Skeletal muscle tissue (tissue), 4 donors: ENCODE results near the gene USH2A. TPM values are rescaled to one million over a fixed set of nuclear protein-coding genes. Genes with fewer than 3 reads are reported as not detected.

Experiments used
- H3K27ac ChIP-seq: one replicate; pipeline ENCODE4 v1.7.0; 2013; ENCODE audit warnings: mild to moderate bottlenecking, low read depth, low read length, inconsistent platforms
- H3K27me3 ChIP-seq, 3 donors: one replicate each; pipeline ENCODE4 v1.7.0; 2013; ENCODE audit warnings: low read length in 3 of 3; ENCODE audit not compliant: control insufficient read depth in 3 of 3, insufficient read depth in 3 of 3
- H3K36me3 ChIP-seq, 3 donors: one replicate each; pipeline ENCODE4 v1.7.0; 2013; ENCODE audit warnings: low read length in 3 of 3; ENCODE audit not compliant: control insufficient read depth in 3 of 3, insufficient read depth in 3 of 3
- H3K4me1 ChIP-seq, 3 donors: one replicate each; pipeline ENCODE4 v1.7.0; 2013; ENCODE audit warnings: low read length in 3 of 3, mild to moderate bottlenecking in 3 of 3; ENCODE audit not compliant: control insufficient read depth in 3 of 3, insufficient read depth in 3 of 3
- H3K4me3 ChIP-seq, 3 donors: one replicate each; pipeline ENCODE4 v1.7.0; 2013; ENCODE audit warnings: low read length in 3 of 3
- H3K9ac ChIP-seq, 3 donors: one replicate each; pipeline ENCODE4 v1.7.0; 2013; ENCODE audit warnings: low read length in 3 of 3, mild to moderate bottlenecking in 3 of 3, moderate library complexity in 2 of 3, low read depth in 1 of 3
- H3K9me3 ChIP-seq, 3 donors: one replicate each; pipeline ENCODE4 v1.7.0; 2013; ENCODE audit warnings: low read length in 3 of 3; ENCODE audit not compliant: control insufficient read depth in 3 of 3
- total RNA-seq: library from RNA; depleted of rRNA; stranded (reverse); fragments of >200 nt; gene quantifications from one replicate; pipeline ENCODE4 v1.2.3, GENCODE V29; 2014
- donor health status: Osteomylitis.

The USH2A gene
- total RNA-seq, 1 donor from 2014 or later: 0.52 TPM

GRCh38 chr1:216076751-216077150, 346.5 kb downstream of the USH2A start:
- Histone ChIP-seq H3K4me3 (no peak overlapping the region), H3K9me3 (no peaks in the 10 kb centered on the region), H3K27me3 (no peaks in the 10 kb centered on the region), H3K9ac (no peak overlapping the region), H3K4me1 (no peaks in the 10 kb centered on the region), H3K27ac (no peak overlapping the region), H3K36me3 (no peaks in the 10 kb centered on the region)

- H3K36me3 ChIP-seq: no peaks in the 10 kb centered on the region
- H3K27ac ChIP-seq: no peak overlapping the region
- H3K27me3 ChIP-seq: no peaks in the 10 kb centered on the region
- no peaks in the 10 kb centered on the region for H3K4me1 ChIP-seq
- H3K4me3 ChIP-seq: no peak overlapping the region
- no peaks in the 10 kb centered on the region for H3K9me3 ChIP-seq
- no peak overlapping the region for H3K9ac ChIP-seq
Observed at GRCh38 chr1:216075339-216075738, 347.9 kb downstream of the USH2A start.

DNA sequence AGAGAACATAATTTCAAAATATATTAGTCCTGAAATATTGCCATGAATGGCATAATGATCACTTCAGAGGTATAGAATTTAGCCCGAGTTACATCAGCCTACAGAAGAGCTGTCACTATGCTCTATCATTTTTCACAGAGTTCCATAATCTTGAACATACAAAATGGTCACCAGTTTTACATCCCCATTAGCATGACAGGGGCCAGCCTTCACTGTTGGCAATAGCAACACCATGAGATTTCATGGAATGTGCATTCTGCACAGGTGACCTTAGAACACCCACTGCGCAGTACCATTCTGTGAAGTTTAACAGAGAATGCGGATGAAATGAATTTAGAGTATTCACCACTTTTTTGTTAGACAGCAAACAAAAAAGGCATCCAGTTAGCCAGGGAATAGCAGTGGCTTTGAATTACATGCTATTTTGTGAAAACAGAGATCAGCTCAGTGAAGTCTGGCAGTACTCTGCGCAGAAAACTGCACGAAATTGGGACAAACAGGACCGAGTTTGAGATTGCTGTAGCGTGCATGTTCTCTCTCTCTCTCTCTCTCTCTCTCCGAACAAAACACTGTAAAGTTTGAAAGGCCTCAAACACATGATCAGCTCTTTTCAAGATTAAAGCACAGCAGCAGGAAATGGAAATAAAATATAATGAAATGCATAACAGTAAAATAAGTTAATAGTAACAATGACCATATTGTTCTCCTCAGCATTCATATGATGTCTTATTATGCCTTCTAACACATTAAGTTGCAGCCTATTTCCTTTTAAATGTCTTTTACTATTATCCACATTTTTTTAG, 349.3 kb downstream of the USH2A start:
- H3K9ac ChIP-seq: no peak overlapping the region
- H3K27me3 ChIP-seq: no peaks in the 10 kb centered on the region
- no peak overlapping the region for H3K27ac ChIP-seq
- no peaks in the 10 kb centered on the region for H3K36me3 ChIP-seq
- H3K9me3 ChIP-seq: no peaks in the 10 kb centered on the region
- no peaks in the 10 kb centered on the region for H3K4me1 ChIP-seq
- no peak overlapping the region for H3K4me3 ChIP-seq

GRCh38 chr1:216071262-216071661, 352.0 kb downstream of the USH2A start:
- Histone ChIP-seq H3K27ac (no peak overlapping the region), H3K4me3 (no peak overlapping the region), H3K27me3 (no peaks in the 10 kb centered on the region), H3K36me3 (no peaks in the 10 kb centered on the region), H3K4me1 (no peaks in the 10 kb centered on the region), H3K9ac (no peak overlapping the region), H3K9me3 (no peaks in the 10 kb centered on the region)

- Histone ChIP-seq H3K4me1 (no peaks in the 10 kb centered on the region), H3K36me3 (no peaks in the 10 kb centered on the region), H3K27me3 (no peaks in the 10 kb centered on the region), H3K9me3 (no peaks in the 10 kb centered on the region), H3K27ac (no peak overlapping the region), H3K4me3 (no peak overlapping the region), H3K9ac (no peak overlapping the region)
Observed at GRCh38 chr1:216064643-216065042, 358.6 kb downstream of the USH2A start.

GRCh38 chr1:216057947-216058346, 365.3 kb downstream of the USH2A start:
- Histone ChIP-seq H3K4me1 (no peaks in the 10 kb centered on the region), H3K27me3 (no peaks in the 10 kb centered on the region), H3K9me3 (no peaks in the 10 kb centered on the region), H3K27ac (no peak overlapping the region), H3K36me3 (no peaks in the 10 kb centered on the region), H3K9ac (no peak overlapping the region), H3K4me3 (no peak overlapping the region)

- H3K4me3 ChIP-seq: no peak overlapping the region
- no peaks in the 10 kb centered on the region for H3K27me3 ChIP-seq
- H3K27ac ChIP-seq: no peak overlapping the region
- H3K36me3 ChIP-seq: no peaks in the 10 kb centered on the region
- H3K4me1 ChIP-seq: no peaks in the 10 kb centered on the region
- H3K9ac ChIP-seq: no peak overlapping the region
- H3K9me3 ChIP-seq: no peaks in the 10 kb centered on the region
Observed at GRCh38 chr1:216057063-216057462, 366.2 kb downstream of the USH2A start.

DNA sequence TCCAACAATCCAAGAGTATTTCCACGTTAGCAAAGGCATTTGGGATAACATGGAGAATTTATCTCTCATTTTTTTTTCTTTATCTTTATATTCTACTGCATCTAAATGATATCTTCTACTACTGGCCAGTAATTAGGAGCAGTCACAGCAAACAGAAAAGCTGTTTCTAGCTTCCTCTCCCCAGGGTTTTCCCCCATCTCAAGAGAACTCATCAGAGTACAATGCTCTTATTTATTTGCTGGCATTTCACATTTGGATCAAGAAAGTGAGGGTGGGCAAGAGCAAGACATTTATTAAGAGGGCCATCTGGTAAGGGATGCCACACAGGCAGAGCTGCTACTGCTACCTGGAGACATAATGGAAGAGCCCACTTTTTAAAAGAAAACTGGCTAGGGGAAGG, 368.2 kb downstream of the USH2A start:
- H3K27me3 ChIP-seq: no peaks in the 10 kb centered on the region
- no peak overlapping the region for H3K27ac ChIP-seq
- H3K9me3 ChIP-seq: no peaks in the 10 kb centered on the region
- no peaks in the 10 kb centered on the region for H3K4me1 ChIP-seq
- H3K36me3 ChIP-seq: no peaks in the 10 kb centered on the region
- H3K9ac ChIP-seq: no peak overlapping the region
- no peak overlapping the region for H3K4me3 ChIP-seq

GRCh38 chr1:216054600-216054999, 368.6 kb downstream of the USH2A start:
- Histone ChIP-seq H3K36me3 (no peaks in the 10 kb centered on the region), H3K4me1 (no peaks in the 10 kb centered on the region), H3K4me3 (no peak overlapping the region), H3K9ac (no peak overlapping the region), H3K27ac (no peak overlapping the region), H3K9me3 (no peaks in the 10 kb centered on the region), H3K27me3 (no peaks in the 10 kb centered on the region)

DNA sequence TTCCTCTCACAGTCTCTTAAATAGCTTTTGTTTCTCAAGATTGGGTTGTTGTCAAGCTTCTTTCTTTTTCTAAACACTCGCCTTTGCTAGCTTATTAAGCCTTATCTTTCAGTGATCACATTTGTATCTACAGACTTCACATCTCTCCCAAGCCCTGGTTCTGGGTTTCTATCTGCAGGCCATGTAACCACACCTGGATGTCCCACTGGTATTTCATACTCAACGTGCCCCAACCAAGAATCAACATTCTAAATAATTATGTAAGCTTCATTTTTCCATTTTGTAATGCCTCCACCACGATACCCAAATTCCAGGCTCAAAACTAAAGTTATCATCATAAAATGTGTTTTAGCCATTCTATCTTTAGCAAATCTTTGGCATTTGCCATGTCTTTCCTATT, 372.2 kb downstream of the USH2A start:
- Histone ChIP-seq H3K27me3 (no peaks in the 10 kb centered on the region), H3K4me1 (no peaks in the 10 kb centered on the region), H3K36me3 (no peaks in the 10 kb centered on the region), H3K9me3 (no peaks in the 10 kb centered on the region), H3K27ac (no peak overlapping the region), H3K9ac (no peak overlapping the region), H3K4me3 (no peak overlapping the region)
